AG04450 (cell line): ENCODE results near the gene ABI3BP. TPM values are rescaled to one million over a fixed set of nuclear protein-coding genes. Genes with fewer than 3 reads are reported as not detected.

ENCODE experiments used
- CTCF ChIA-PET: fragments of 300-600, 350-600 bp; formaldehyde crosslinking; extraction: SDS; loops from one replicate; lab custom pipeline; 2022; ENCODE audit warnings: antibody characterized with exemption, inconsistent platforms; lab: Charles Lee
- POLR2A ChIA-PET: fragments of 350-600 bp; formaldehyde crosslinking; extraction: SDS; loops from one replicate; lab custom pipeline; 2021; ENCODE audit warnings: antibody characterized with exemption, inconsistent platforms; lab: Yijun Ruan, JAX
- DNase-seq: peaks from one replicate; pipeline ENCODE4 v3.0.0-alpha.2; 2011; ENCODE audit warnings: low read depth, low spot score
- H3K27ac ChIP-seq: one replicate; pipeline ENCODE4 v1.5.1; 2012; ENCODE audit warnings: low read depth, low read length, control low read depth
- H3K27me3 ChIP-seq: one replicate; pipeline ENCODE4 v1.6.0; 2012; ENCODE audit warnings: low read length; ENCODE audit not compliant: control insufficient read depth, insufficient read depth
- H3K4me3 ChIP-seq: 2 replicates; pipeline ENCODE4 v1.5.1; 2011; ENCODE audit warnings: mild to moderate bottlenecking, low read depth, low read length, control low read depth
- H3K9me3 ChIP-seq: 2 replicates; pipeline ENCODE4 v1.5.1; 2012; ENCODE audit warnings: low read length; ENCODE audit not compliant: control insufficient read depth, insufficient read depth
- CTCF ChIP-seq: IDR thresholded peaks from 2 replicates; pipeline ENCODE4 v1.5.1; 2011; ENCODE audit warnings: low read depth, low read length, control low read depth, inconsistent platforms
- polyA plus RNA-seq: library from polyadenylated mRNA; depleted of rRNA; stranded (reverse); fragments of >200 nt; gene quantifications from 2 replicates; pipeline ENCODE4 v1.2.3, GENCODE V29; 2011

The ABI3BP gene
- polyA plus RNA-seq, 1 experiment, result 5.3 TPM

- no peak for TF ChIP-seq CTCF
- no peaks in the 10 kb centered on the region for H3K27me3 ChIP-seq
- ChIA-PET POLR2A (no interaction called here), CTCF (no interaction called here)
- DNase-seq, result no peak
- H3K4me3 ChIP-seq, result no peak overlapping the region
- H3K27ac ChIP-seq, result no peak overlapping the region
- H3K9me3 ChIP-seq, result no peaks in the 10 kb centered on the region
Observed at GRCh38 chr3:100759950-100760349, 233.3 kb downstream of the ABI3BP start.

- POLR2A ChIA-PET, result no interaction called here
- Histone ChIP-seq H3K9me3 (no peaks in the 10 kb centered on the region), H3K27me3 (no peaks in the 10 kb centered on the region), H3K4me3 (no peak overlapping the region), H3K27ac (no peak overlapping the region)
- TF ChIP-seq CTCF, result no peak
- DNase-seq, result no peak
- CTCF ChIA-PET, result interaction anchor here (0.6 to 0.9 kb wide), 2 partner anchors 296 to 437 kb away, joined by 3 to 5 read pairs; no protein-coding TSS in a partner anchor
Observed at GRCh38 chr3:100759159-100759558, 234.1 kb downstream of the ABI3BP start.

GRCh38 chr3:100756441-100756840 is 236.8 kb downstream of the ABI3BP start:
- no peak for TF ChIP-seq CTCF
- no peak for DNase-seq

GRCh38 chr3:100754563-100755334 is 238.5 kb downstream of the ABI3BP start:
- Histone ChIP-seq H3K4me3 (no peak overlapping the region), H3K27me3 (no peaks in the 10 kb centered on the region), H3K9me3 (no peaks in the 10 kb centered on the region), H3K27ac (no peak overlapping the region)
- ChIA-PET POLR2A (no interaction called here), CTCF (interaction anchor here (0.6 to 1.1 kb wide), 2 partner anchors 137 to 140 kb away, joined by 4 to 13 read pairs; no protein-coding TSS in a partner anchor)
- no peak for TF ChIP-seq CTCF
- no peak for DNase-seq

More at GRCh38 chr3:100756441-100756840, 236.8 kb downstream of the ABI3BP start:
- H3K27ac ChIP-seq, result no peak overlapping the region
- H3K27me3 ChIP-seq, result no peaks in the 10 kb centered on the region
- no peak overlapping the region for H3K4me3 ChIP-seq
- POLR2A ChIA-PET, result no interaction called here
- H3K9me3 ChIP-seq, result no peaks in the 10 kb centered on the region
- CTCF ChIA-PET, result interaction anchor here (0.6 to 1.4 kb wide), 3 partner anchors 40 to 440 kb away, joined by 4 to 7 read pairs (median 5); no protein-coding TSS in a partner anchor

- Histone ChIP-seq H3K27ac (no peak overlapping the region), H3K4me3 (no peak overlapping the region), H3K9me3 (no peaks in the 10 kb centered on the region), H3K27me3 (no peaks in the 10 kb centered on the region)
- no peak for DNase-seq
- ChIA-PET CTCF (interaction anchor here (0.6 to 1.1 kb wide), 5 partner anchors 43 to 443 kb away, joined by 3 to 13 read pairs (median 4); no protein-coding TSS in a partner anchor), POLR2A (no interaction called here)
- no peak for TF ChIP-seq CTCF
Observed at GRCh38 chr3:100753846-100754245, 239.4 kb downstream of the ABI3BP start.
